ENCODE results near the gene SULT4A1.

Gene SULT4A1

GRCh38 chr22:43831561-43832392 is 30.5 kb downstream of the SULT4A1 start:
- Mint-ChIP-seq H3K27me3 (ENCODE audit: low read depth, poor library complexity) (no peaks in the 10 kb centered on the region), H3K4me1 (peaks cover 52% of the 10 kb centered on the region), H3K4me3 (no peak overlapping the region), H3K36me3 (ENCODE audit: low read depth) (peaks cover 6% of the 10 kb centered on the region), H3K27ac (no peak overlapping the region), H3K9me3 (no peaks in the 10 kb centered on the region)
- DNase-seq, result no peak
- TF ChIP-seq CTCF (IDR thresholded peaks at IDR 0.05), result no peak

- H3K9me3 Mint-ChIP-seq, result no peaks in the 10 kb centered on the region
- no peak overlapping the region for H3K4me3 Mint-ChIP-seq
- no peak for TF ChIP-seq CTCF (IDR thresholded peaks at IDR 0.05)
- H3K27ac Mint-ChIP-seq, result no peak overlapping the region
- H3K4me1 Mint-ChIP-seq, result peaks cover 59% of the 10 kb centered on the region
- H3K27me3 Mint-ChIP-seq (ENCODE audit: low read depth, poor library complexity), result no peaks in the 10 kb centered on the region
- H3K36me3 Mint-ChIP-seq (ENCODE audit: low read depth), result peaks cover 6% of the 10 kb centered on the region
- no peak for DNase-seq
Observed at GRCh38 chr22:43830931-43831560, 31.3 kb downstream of the SULT4A1 start.

GRCh38 chr22:43829904-43830851 is 32.1 kb downstream of the SULT4A1 start:
- Mint-ChIP-seq H3K9me3 (no peaks in the 10 kb centered on the region), H3K4me1 (peaks cover 61% of the 10 kb centered on the region), H3K27me3 (ENCODE audit: low read depth, poor library complexity) (no peaks in the 10 kb centered on the region), H3K27ac (peak overlapping the region; percentile 91), H3K36me3 (ENCODE audit: low read depth) (peaks cover 9% of the 10 kb centered on the region), H3K4me3 (no peak overlapping the region)
- DNase-seq, result no peak
- TF ChIP-seq CTCF (IDR thresholded peaks at IDR 0.05), result no peak

- Mint-ChIP-seq H3K4me1 (peaks cover 65% of the 10 kb centered on the region), H3K4me3 (no peak overlapping the region), H3K27me3 (ENCODE audit: low read depth, poor library complexity) (no peaks in the 10 kb centered on the region), H3K36me3 (ENCODE audit: low read depth) (peaks cover 9% of the 10 kb centered on the region), H3K27ac (no peak overlapping the region), H3K9me3 (no peaks in the 10 kb centered on the region)
- no peak for TF ChIP-seq CTCF (IDR thresholded peaks at IDR 0.05)
- DNase-seq, result no peak
Observed at GRCh38 chr22:43828998-43829782, 33.1 kb downstream of the SULT4A1 start.

- no peaks in the 10 kb centered on the region for H3K9me3 Mint-ChIP-seq
- H3K36me3 Mint-ChIP-seq (ENCODE audit: low read depth), result peaks cover 9% of the 10 kb centered on the region
- no peak for TF ChIP-seq CTCF (IDR thresholded peaks at IDR 0.05)
- no peak overlapping the region for H3K4me3 Mint-ChIP-seq
- no peak for DNase-seq
- no peak overlapping the region for H3K27ac Mint-ChIP-seq
- H3K27me3 Mint-ChIP-seq (ENCODE audit: low read depth, poor library complexity), result no peaks in the 10 kb centered on the region
- H3K4me1 Mint-ChIP-seq, result peaks cover 65% of the 10 kb centered on the region
Observed at GRCh38 chr22:43828725-43828997, 33.7 kb downstream of the SULT4A1 start.
